GM12864 (cell line): ENCODE data around the gene SP3.

Experiments used
- DNase-seq: peaks from one replicate; pipeline ENCODE4 v3.0.0-alpha.2; 2011; ENCODE audit warnings: low read depth
- H3K4me3 ChIP-seq: 2 replicates; pipeline ENCODE4 v1.5.1; 2011; ENCODE audit warnings: mild to moderate bottlenecking, low read depth, low read length, control low read depth
- TF ChIP-seq, protein P1 (sequence below): IDR thresholded peaks from 2 replicates; pipeline ENCODE4 v1.5.1; 2011; ENCODE audit warnings: low read depth, mild to moderate bottlenecking, moderate library complexity, low read length, control low read depth, inconsistent platforms; ENCODE audit errors: missing control alignments

Gene SP3

DNA sequence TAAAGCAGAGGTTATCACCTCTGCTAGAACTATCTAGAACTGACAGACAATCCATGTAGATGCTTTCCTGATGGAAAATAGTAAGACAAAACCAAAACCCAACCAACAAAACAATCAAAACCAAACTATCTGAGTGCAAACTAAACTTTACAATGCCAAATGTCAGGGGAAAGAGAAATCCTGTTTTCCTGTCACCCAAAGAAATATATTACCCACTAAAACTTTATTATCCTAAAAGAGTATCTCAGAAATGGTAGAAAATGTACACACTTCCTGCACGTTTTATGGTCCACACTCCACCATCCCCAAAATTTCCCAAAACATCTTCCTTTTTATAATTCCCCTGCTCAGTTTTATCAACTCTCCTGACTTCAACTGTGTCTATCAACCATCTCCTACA, 29.9 kb downstream of the SP3 start:
- H3K4me3 ChIP-seq = no peak overlapping the region
- TF ChIP-seq, protein P1, sequence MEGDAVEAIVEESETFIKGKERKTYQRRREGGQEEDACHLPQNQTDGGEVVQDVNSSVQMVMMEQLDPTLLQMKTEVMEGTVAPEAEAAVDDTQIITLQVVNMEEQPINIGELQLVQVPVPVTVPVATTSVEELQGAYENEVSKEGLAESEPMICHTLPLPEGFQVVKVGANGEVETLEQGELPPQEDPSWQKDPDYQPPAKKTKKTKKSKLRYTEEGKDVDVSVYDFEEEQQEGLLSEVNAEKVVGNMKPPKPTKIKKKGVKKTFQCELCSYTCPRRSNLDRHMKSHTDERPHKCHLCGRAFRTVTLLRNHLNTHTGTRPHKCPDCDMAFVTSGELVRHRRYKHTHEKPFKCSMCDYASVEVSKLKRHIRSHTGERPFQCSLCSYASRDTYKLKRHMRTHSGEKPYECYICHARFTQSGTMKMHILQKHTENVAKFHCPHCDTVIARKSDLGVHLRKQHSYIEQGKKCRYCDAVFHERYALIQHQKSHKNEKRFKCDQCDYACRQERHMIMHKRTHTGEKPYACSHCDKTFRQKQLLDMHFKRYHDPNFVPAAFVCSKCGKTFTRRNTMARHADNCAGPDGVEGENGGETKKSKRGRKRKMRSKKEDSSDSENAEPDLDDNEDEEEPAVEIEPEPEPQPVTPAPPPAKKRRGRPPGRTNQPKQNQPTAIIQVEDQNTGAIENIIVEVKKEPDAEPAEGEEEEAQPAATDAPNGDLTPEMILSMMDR = no peak
- DNase-seq = no peak

DNA sequence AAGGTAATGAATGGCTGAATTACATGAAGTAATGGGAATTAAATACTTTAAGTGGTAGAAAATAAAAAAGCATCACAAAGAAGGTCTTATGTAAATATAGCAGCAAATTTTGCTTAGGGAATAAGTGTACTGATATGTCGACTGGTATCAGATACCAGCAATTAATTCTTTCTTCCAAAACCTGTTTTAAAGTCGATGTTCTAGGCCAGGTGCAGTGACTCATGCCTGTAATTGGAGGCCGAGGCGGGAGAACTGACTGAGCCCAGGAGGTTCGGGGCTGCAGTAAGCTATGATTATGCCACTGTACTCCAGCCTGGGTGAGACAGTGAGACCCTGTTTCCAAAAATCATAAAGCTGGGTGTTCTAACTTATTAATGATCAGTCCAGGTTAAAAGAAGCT, 30.3 kb downstream of the SP3 start:
- no peak for DNase-seq
- no peak overlapping the region for H3K4me3 ChIP-seq
- TF ChIP-seq, protein P1 = no peak

DNA sequence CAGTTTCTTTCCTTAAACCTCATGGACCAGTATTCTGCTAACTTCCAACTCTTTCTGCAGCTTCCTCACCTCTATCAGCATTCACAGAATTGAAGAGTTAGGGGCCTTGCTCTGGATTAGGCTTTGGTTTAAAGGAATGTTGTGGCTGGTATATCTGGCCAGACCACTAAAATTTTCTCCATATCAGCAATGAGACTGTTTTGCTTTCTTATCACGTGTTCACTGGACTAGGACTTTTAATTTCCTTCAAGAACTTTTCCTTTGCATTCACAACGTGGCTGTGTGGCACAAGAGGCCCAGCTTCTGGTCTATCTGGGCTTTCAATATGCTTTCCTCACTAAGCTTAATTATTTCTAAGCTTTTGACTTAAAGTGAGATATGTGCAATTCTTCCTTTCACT, 33.4 kb downstream of the SP3 start:
- no peak overlapping the region for H3K4me3 ChIP-seq
- no peak for DNase-seq
- TF ChIP-seq, protein P1 = no peak

DNA sequence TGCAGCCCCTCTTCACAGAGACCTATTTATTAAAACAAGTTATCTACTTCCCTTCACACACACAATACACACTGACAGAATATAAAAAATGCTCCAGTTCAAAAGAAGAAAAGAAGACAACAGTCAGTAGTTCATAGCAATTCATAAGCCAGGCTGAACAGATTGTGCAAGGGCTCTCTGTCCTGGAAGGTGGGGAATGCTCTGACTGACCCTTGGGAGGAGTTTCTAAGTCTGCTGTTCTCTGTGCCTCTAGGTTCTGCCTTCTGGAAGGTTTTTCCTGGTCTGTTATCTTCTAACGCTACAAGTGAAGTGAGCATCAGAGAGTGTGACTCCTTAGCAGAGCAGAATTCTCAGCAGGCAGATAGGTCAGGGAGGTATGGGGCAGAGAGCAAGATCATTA, 35.7 kb downstream of the SP3 start:
- TF ChIP-seq, protein P1 = no peak
- no peak for DNase-seq
- H3K4me3 ChIP-seq = no peak overlapping the region

DNA sequence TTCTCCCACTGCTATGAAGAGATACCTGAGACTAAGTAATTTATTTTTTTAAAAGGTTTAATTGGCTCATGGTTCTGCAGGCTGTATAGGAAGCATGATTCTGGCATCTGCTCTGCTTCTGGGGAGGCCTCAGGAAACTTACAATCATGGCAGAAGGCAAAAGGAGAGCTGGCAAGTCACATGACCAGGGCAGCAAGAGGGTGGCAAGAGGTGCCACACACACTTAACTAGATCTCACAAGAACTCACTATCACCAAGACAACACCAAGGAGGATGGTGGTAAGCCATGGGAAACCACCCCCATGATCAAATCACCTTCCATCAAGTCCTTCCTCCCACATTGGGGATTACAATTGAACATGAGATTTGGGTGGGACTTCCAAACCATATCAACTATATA, 38.3 kb downstream of the SP3 start:
- DNase-seq = no peak
- no peak overlapping the region for H3K4me3 ChIP-seq
- TF ChIP-seq, protein P1 = no peak

DNA sequence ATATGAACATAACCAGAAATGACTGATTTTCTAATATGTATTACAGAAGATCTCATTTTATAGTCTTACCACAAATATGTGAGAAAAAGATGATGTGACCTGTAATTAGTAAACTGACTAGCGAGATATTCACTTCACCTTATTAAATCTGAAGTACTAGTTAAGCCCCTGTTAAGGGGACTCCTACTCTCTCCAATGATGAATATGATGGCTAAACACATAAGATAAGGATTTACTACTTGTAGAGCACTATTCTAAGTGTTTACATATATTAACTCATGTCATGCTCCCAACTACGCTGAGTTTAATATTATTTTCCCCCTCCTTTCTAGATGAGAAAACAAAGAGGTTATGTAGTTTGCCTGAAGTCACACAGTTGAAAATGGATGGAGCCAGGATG, 40.9 kb downstream of the SP3 start:
- no peak overlapping the region for H3K4me3 ChIP-seq
- TF ChIP-seq, protein P1 = no peak
- no peak for DNase-seq

DNA sequence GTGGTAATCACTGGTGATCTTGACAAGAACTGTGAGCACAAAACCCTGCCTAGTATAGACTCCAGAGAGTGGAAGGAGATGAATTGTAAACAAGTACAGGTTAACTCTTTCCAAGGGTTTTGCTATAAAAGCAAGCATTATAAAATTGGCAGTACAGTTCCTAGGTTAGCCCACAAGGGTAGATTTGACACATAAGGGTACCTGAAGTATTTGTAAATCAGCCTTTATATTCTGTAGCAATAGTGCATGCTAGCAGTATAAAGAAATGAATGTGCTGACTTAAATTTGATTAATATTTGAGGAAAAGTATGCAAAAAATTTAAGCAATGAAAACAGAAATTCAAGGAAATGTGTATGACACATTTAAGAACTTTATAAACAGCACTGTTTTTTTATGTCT, 42.4 kb downstream of the SP3 start:
- TF ChIP-seq, protein P1 = no peak
- no peak for DNase-seq
- no peak overlapping the region for H3K4me3 ChIP-seq
